ENCODE measurements around the gene BHLHE41. TPM values are rescaled to one million over a fixed set of nuclear protein-coding genes. Genes with fewer than 3 reads are reported as not detected.

BHLHE41 gene
- total and polyA plus RNA-seq, 9 of the 15 experiments (the other 6 are each of a cell fraction or from before 2014, with no cell fraction given) = not detected

DNA sequence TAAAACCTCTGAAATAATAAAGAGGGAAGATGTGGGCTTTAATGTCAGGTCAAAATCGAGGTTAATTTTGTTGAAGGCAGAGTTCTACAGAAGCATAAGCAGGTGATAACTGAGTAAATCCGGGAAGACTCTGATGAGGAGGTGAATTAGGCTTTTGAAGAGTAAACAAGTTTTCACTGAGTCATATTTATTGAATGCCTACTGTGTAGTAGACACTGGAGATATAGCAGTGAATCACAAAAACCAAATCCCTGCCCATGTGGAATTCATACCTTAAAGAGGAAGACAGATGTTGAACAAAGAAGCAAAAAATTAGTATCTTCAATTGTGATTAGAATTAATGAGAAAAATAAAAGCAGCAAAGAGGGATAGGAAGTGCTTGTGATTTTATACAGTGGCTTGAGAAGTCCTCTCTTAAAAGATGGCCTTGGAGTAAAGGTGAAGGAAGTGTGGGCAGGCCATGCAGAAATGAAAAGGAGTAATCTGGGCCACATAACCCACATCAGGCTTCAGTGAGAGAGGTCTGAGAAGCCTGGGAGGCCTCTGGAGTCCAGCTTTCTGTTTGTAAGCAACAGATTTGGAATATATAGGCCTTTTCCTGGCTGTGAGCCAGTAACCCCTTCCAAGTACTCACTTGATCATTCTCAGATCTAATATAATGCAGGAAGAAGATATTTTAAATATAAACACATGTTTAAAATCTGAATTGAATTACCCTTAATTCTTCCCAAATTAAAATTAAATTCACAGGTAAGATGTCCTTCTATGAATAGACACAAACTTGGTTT is 46.7 kb downstream of the BHLHE41 start:
- Histone ChIP-seq H3K9me3 (replicated peaks; ENCODE audit: control insufficient read depth, insufficient read depth, low read depth, low read length) (no peaks in the 10 kb centered on the region), H3K4me1 (replicated peaks in 1 of 2; ENCODE audit: control insufficient read depth in 2 of 2, insufficient read depth in 2 of 2, low read length in 2 of 2) (no peaks in the 10 kb centered on the region), H2AFZ (ENCODE audit: low read depth, low read length) (no peak overlapping the region), H3K9me1 (ENCODE audit: control insufficient read depth, insufficient read depth, low read length) (no peaks in the 10 kb centered on the region), H4K20me1 (replicated peaks; ENCODE audit: control insufficient read depth, insufficient read depth, low read length) (no peaks in the 10 kb centered on the region), H3K27me3 (ENCODE audit: control insufficient read depth in 2 of 2, insufficient read depth in 2 of 2, low read length in 2 of 2) (no peaks in the 10 kb centered on the region), H3K4me2 (ENCODE audit: insufficient read depth, low read length) (no peak overlapping the region), H3K9ac (ENCODE audit: insufficient read depth in 1 of 2, low read depth in 2 of 2, low read length in 2 of 2) (no peak overlapping the region), H3K79me2 (ENCODE audit: control insufficient read depth, insufficient read depth, low read length) (no peaks in the 10 kb centered on the region), H3K36me3 (ENCODE audit: control insufficient read depth, insufficient read depth, low read length) (no peaks in the 10 kb centered on the region), H3K4me3 (no peak overlapping the region), H3K27ac (ENCODE audit: extremely low read depth, low read depth, low read length) (no peak overlapping the region)
- in situ Hi-C loops (cut with MboI) = no loop called here
- ATAC-seq (no peak), FAIRE-seq (no peak), DNase-seq (ENCODE audit: extremely low read depth in 1 of 4, low spot score in 3 of 4) (no peak)
- CTCF ChIA-PET (ENCODE audit: low intra/inter-chr PET ratio) = no interaction called here
- POLR2A ChIA-PET = no interaction called here
- 0% methylated on average over 2 of the region's 2 CpGs for WGBS (ENCODE audit: insufficient coverage, low coverage, missing lambda C conversion rate)
- TF ChIP-seq ZNF830 (CRISPR knock-in tag; IDR thresholded peaks at IDR 0.05) = no peak
- TF ChIP-seq SNRNP70 (optimal IDR thresholded peaks at IDR 0.05; ENCODE audit: low read depth, low read length) = no peak
- TF ChIP-seq, protein P1, sequence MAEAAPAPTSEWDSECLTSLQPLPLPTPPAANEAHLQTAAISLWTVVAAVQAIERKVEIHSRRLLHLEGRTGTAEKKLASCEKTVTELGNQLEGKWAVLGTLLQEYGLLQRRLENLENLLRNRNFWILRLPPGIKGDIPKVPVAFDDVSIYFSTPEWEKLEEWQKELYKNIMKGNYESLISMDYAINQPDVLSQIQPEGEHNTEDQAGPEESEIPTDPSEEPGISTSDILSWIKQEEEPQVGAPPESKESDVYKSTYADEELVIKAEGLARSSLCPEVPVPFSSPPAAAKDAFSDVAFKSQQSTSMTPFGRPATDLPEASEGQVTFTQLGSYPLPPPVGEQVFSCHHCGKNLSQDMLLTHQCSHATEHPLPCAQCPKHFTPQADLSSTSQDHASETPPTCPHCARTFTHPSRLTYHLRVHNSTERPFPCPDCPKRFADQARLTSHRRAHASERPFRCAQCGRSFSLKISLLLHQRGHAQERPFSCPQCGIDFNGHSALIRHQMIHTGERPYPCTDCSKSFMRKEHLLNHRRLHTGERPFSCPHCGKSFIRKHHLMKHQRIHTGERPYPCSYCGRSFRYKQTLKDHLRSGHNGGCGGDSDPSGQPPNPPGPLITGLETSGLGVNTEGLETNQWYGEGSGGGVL (CRISPR knock-in tag; IDR thresholded peaks at IDR 0.05) = no peak
- TF ChIP-seq ELF4 (CRISPR knock-in tag; IDR thresholded peaks at IDR 0.05) = no peak
- no peak for TF ChIP-seq RFX5 (IDR thresholded peaks at IDR 0.05; ENCODE audit: low read depth, low read length)
- TF ChIP-seq RBM14 (IDR thresholded peaks at IDR 0.05; ENCODE audit: borderline replicate concordance, insufficient read depth, low read depth, low read length) = no peak
- TF ChIP-seq, protein P2, sequence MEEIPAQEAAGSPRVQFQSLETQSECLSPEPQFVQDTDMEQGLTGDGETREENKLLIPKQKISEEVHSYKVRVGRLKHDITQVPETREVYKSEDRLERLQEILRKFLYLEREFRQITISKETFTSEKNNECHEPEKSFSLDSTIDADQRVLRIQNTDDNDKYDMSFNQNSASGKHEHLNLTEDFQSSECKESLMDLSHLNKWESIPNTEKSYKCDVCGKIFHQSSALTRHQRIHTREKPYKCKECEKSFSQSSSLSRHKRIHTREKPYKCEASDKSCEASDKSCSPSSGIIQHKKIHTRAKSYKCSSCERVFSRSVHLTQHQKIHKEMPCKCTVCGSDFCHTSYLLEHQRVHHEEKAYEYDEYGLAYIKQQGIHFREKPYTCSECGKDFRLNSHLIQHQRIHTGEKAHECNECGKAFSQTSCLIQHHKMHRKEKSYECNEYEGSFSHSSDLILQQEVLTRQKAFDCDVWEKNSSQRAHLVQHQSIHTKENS (CRISPR knock-in tag; IDR thresholded peaks at IDR 0.05) = no peak
- no peak for TF ChIP-seq DDX20 (tag; IDR thresholded peaks at IDR 0.05; ENCODE audit: low read depth)
- no peak for TF ChIP-seq NFXL1 (CRISPR knock-in tag; IDR thresholded peaks at IDR 0.05)
- no peak for TF ChIP-seq HMG20A (CRISPR knock-in tag; conservative IDR thresholded peaks at IDR 0.05)
- no peak for TF ChIP-seq LCOR (CRISPR knock-in tag; IDR thresholded peaks at IDR 0.05)
- TF ChIP-seq SMARCA5 (IDR thresholded peaks at IDR 0.05) = no peak
- TF ChIP-seq TBL1XR1 (IDR thresholded peaks at IDR 0.05; ENCODE audit: low read length in 2 of 2) = no peak
- no peak for TF ChIP-seq SMARCB1 (IDR thresholded peaks at IDR 0.05; ENCODE audit: insufficient read length, low read depth)
- no peak for TF ChIP-seq HNRNPK (IDR thresholded peaks at IDR 0.05; ENCODE audit: low read depth, low read length, poor library complexity, severe bottlenecking)
- TF ChIP-seq NFE2 (IDR thresholded peaks at IDR 0.05; ENCODE audit: low read depth) = no peak
- intact Hi-C loops (cut with micrococcal nuclease) = no loop called here
- BruUV-seq (replicated peaks) = no TSS peak

Data from K562 (cell line).